Gastroesophageal sphincter (tissue), 3 donors: ENCODE results near the gene GOLT1B.

Experiments used
- CTCF ChIP-seq, 4 experiments: fragments of 200-600 bp in 2 of 4; fragments of 450-650 bp in 2 of 4; sonication (generic) in 1 of 4; IDR thresholded peaks; one replicate each; pipeline ENCODE4 v1.5.1; 2017 to 2019; ENCODE audit warnings: antibody characterized with exemption in 4 of 4, mild to moderate bottlenecking in 2 of 4, moderate library complexity in 2 of 4
- EP300 ChIP-seq: sonication (generic); formaldehyde crosslinking; IDR thresholded peaks from one replicate; pipeline ENCODE4 v1.6.1; 2017; ENCODE audit warnings: antibody characterized with exemption, mild to moderate bottlenecking

- TF ChIP-seq CTCF (IDR thresholded peaks at IDR 0.05) (no peak), EP300 (no peak)
Observed at GRCh38 chr12:21546716-21547115, 45.1 kb downstream of the GOLT1B start.
